Naive thymus-derived CD8-positive, alpha-beta T cell (primary cell): ENCODE results near the gene SPARCL1. TPM values are rescaled to one million over a fixed set of nuclear protein-coding genes. Genes with fewer than 3 reads are reported as not detected.
"Not testable (repeated sequence)": the region's sequence is repeated elsewhere in the genome, so short reads cannot be mapped to it uniquely, and the experiment has no call there.

ENCODE experiments used
- ATAC-seq, 2 donors: fragments of 150-1000 bp; cut with Tn5 transposase in 1 of 2; sonication (Bioruptor Pico), chemical (Tn5 transposase) in 1 of 2; 1 replicate in 1 of 2; 2 replicates in 1 of 2; pipeline ENCODE4 v1.10.0; 2021; ENCODE audit warnings: mild to moderate bottlenecking in 2 of 2, moderate library complexity in 2 of 2
- POLR2A ChIA-PET: fragments of 350-600 bp; sonication (Branson Sonifier 250); formaldehyde crosslinking; loops from one replicate; lab custom pipeline; 2021; ENCODE audit warnings: antibody characterized with exemption; lab: Charles Lee
- DNase-seq, 10 donors: peaks; one replicate each; pipeline versions ENCODE4 v3.0.0 to v3.0.0-alpha.2; 2020 to 2022
- H3K27ac Mint-ChIP-seq, 10 donors: one replicate each; pipeline ENCODE4 v1.8.0; 2020 to 2022; ENCODE audit warnings: mild to moderate bottlenecking in 10 of 10, mixed read lengths in 10 of 10, moderate library complexity in 4 of 10, inconsistent platforms in 1 of 10
- H3K27me3 Mint-ChIP-seq, 5 donors: one replicate each; pipeline ENCODE4 v1.8.0; 2021 to 2022; ENCODE audit warnings: mixed read lengths in 5 of 5
- H3K36me3 Mint-ChIP-seq, 3 donors: one replicate each; pipeline ENCODE4 v1.8.0; 2020 to 2022; ENCODE audit warnings: mixed read lengths in 3 of 3, mild to moderate bottlenecking in 2 of 3, inconsistent platforms in 1 of 3
- H3K4me1 Mint-ChIP-seq, 4 donors: one replicate each; pipeline ENCODE4 v1.8.0; 2021 to 2022; ENCODE audit warnings: mixed read lengths in 4 of 4
- H3K4me3 Mint-ChIP-seq, 10 donors: one replicate each; pipeline ENCODE4 v1.8.0; 2020 to 2022; ENCODE audit warnings: mild to moderate bottlenecking in 10 of 10, mixed read lengths in 10 of 10, moderate library complexity in 6 of 10, inconsistent platforms in 1 of 10
- H3K9me3 Mint-ChIP-seq, 9 donors: one replicate each; pipeline ENCODE4 v1.8.0; 2020 to 2022; ENCODE audit warnings: mixed read lengths in 9 of 9, mild to moderate bottlenecking in 3 of 9, inconsistent platforms in 1 of 9, moderate library complexity in 1 of 9
- polyA plus RNA-seq, 3 donors: library from polyadenylated mRNA; unstranded; fragments of 300-500 nt; fragmentation: Illumina TruSeq; gene quantifications; one replicate each; pipeline ENCODE4 v1.2.3, GENCODE V29; 2021
- total RNA-seq, 8 experiments: library from RNA in 2 of 8; stranded (reverse) in 2 of 8; gene quantifications; one replicate each; pipeline ENCODE4 v1.2.3 and lab custom pipeline; 2021 to 2026

The SPARCL1 gene
- total and polyA plus RNA-seq, 5 experiments from 2014 or later = not detected

DNA sequence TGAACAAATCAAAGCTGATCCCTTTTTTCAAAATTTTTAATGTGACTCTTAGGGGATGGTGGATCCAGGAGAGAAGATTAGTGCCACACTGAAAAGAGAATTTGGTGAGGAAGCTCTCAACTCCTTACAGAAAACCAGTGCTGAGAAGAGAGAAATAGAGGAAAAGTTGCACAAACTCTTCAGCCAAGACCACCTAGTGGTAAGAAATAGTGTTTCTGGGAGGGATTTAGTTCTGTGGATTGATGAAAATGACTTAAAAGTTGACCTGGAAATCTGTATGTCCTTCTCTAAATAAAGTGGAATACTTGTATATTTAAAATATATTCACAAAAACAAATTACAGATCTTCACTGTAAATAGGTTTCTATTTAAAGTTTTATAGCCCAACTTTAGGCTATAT lies 77.6 kb downstream of the SPARCL1 start:
- POLR2A ChIA-PET = no interaction called here
- peaks cover 0 to 79% (median 7%) of the 10 kb centered on the region in 3 donors for H3K36me3 Mint-ChIP-seq
- H3K9me3 Mint-ChIP-seq = no peaks in the 10 kb centered on the region
- no peak for ATAC-seq
- H3K4me3 Mint-ChIP-seq = no peak overlapping the region
- no peak overlapping the region for H3K27ac Mint-ChIP-seq
- no peaks in the 10 kb centered on the region for H3K27me3 Mint-ChIP-seq
- DNase-seq = no peak
- peaks cover 0 to 2% (median 0%) of the 10 kb centered on the region in 4 donors for H3K4me1 Mint-ChIP-seq

DNA sequence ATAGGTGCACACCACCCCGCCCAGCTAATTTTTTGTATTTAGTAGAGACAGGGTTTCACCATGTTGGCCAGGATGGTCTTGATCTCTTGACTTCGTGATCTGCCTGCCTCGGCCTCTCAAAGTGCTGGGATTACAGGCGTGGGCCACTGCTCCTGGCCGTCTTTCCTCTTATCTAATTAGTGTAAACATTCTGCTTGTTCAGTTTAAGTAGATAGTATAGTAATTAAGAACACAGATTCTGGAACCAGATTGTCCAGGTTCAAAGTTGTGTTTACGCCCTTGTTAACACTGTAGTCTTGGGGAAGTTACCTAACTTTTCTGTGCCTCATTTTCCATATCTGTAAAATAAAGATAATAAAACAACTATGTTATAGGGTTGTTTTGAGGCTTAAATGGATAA lies 82.8 kb downstream of the SPARCL1 start:
- H3K9me3 Mint-ChIP-seq, H3K4me1 Mint-ChIP-seq, POLR2A ChIA-PET, ATAC-seq, H3K4me3 Mint-ChIP-seq, DNase-seq, H3K27me3 Mint-ChIP-seq: not testable (repeated sequence)
- Mint-ChIP-seq H3K27ac (peak overlapping the region in 1 of 10 donors; percentile 79), H3K36me3 (peaks cover 0 to 69% (median 14%) of the 10 kb centered on the region in 3 donors)

DNA sequence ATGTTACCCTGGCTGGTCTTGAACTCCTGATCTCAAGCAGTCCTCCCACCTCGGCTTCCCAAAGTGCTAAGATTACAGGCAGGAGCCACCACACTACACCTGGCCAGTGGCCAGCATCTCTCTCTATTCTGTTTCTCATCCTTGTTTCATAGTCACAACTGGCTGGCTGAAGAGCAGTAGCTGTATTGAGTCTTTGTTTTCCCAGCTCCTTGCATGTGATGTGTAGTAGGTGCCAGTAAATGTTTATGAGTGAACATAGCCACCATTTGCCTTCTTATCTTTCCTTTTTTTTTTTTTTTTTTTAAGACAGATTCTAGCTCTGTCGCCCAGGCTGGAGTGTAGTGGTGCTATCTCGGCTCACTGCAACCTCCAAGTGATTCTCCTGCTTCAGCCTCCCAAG lies 83.2 kb downstream of the SPARCL1 start:
- POLR2A ChIA-PET = no interaction called here
- Mint-ChIP-seq H3K4me3 (no peak overlapping the region), H3K27me3 (no peaks in the 10 kb centered on the region), H3K36me3 (peaks cover 0 to 68% (median 14%) of the 10 kb centered on the region in 3 donors), H3K27ac (peak overlapping the region in 5 of 10 donors; percentile 1 to 84 (median 68)), H3K4me1 (peaks cover 0 to 5% (median 1%) of the 10 kb centered on the region in 4 donors), H3K9me3 (no peaks in the 10 kb centered on the region)
- DNase-seq = no peak
- ATAC-seq = no peak

DNA sequence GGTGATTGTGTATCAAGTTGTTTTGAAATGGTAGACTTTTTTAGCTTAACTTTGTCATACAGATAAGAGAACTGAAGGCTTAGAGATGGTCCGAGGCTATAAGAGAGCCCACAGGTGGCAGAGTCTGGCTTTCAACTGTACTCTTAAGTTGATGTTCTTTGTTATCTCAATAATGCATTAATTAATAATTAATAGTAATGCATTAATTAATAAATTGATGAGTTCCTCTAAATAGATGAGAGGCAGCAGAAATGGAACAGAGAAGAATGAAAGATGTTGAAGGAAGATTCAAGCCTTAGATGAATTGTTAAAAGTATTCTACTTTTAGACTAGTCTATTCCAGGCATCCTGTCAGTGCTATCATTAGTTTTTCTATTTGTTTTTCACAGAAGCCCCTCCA lies 84.4 kb downstream of the SPARCL1 start:
- no peak overlapping the region for H3K27ac Mint-ChIP-seq
- no peaks in the 10 kb centered on the region for H3K9me3 Mint-ChIP-seq
- H3K36me3 Mint-ChIP-seq = peaks cover 0 to 67% (median 14%) of the 10 kb centered on the region in 3 donors
- DNase-seq (no peak), ATAC-seq (no peak)
- POLR2A ChIA-PET = no interaction called here
- H3K4me3 Mint-ChIP-seq = no peak overlapping the region
- no peaks in the 10 kb centered on the region for H3K27me3 Mint-ChIP-seq
- peaks cover 0 to 7% (median 1%) of the 10 kb centered on the region in 4 donors for H3K4me1 Mint-ChIP-seq

DNA sequence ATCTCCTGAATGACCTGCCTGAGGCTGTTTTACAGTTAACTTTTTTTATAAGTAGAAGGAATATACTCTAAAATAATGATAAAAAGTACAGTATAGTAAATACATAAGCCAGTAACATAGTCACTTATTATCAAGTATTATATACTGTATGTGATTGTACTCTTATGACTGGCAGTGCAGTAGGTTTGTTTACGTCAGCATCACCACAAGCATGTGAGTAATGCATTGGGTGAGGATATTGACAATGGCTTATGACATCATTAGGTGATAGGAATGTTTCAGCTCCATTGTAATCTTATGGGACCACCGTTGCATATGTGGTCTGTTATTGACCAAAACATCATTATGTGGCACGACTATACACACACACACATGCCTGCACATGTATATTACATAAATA lies 86.3 kb downstream of the SPARCL1 start:
- ATAC-seq (no peak), DNase-seq (no peak)
- Mint-ChIP-seq H3K4me3 (no peak overlapping the region), H3K9me3 (no peaks in the 10 kb centered on the region), H3K36me3 (peaks cover 5 to 74% (median 17%) of the 10 kb centered on the region in 3 donors), H3K27ac (peak overlapping the region in 1 of 10 donors; percentile 4), H3K27me3 (no peaks in the 10 kb centered on the region), H3K4me1 (peaks cover 0 to 7% (median 1%) of the 10 kb centered on the region in 4 donors)
- POLR2A ChIA-PET = interaction anchor here (0.6 kb wide), 1 partner anchor 21 kb away, joined by 3 read pairs; the partner anchor contains the start of gene NUDT9

DNA sequence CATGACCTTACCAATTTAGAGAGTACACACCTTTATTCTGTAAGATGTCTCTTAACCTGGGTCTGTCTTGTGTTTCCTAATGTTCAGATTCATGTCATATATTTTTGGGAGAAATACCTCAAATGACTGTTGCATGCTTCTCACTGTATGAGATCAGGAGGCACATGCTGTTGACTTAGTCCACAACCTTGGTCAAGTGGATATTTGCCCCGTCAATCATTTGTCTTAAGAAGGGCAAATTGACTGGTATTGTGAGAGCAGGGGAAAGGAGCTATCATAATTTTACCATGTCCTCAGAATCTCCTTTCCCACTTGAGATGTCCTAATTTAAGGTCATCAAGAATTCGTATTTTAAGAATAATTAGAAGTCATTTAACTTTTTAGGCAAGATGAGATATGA lies 95.8 kb downstream of the SPARCL1 start:
- Mint-ChIP-seq H3K27me3 (no peaks in the 10 kb centered on the region), H3K27ac (peak overlapping the region in 3 of 10 donors; percentile 2 to 34 (median 5)), H3K4me3 (no peak overlapping the region), H3K9me3 (no peaks in the 10 kb centered on the region), H3K4me1 (peaks cover 14 to 43% (median 41%) of the 10 kb centered on the region in 4 donors), H3K36me3 (peaks cover 4 to 41% (median 9%) of the 10 kb centered on the region in 3 donors)
- no peak for DNase-seq
- POLR2A ChIA-PET = interaction anchor here (1.2 kb wide), 1 partner anchor 9 kb away, joined by 3 read pairs; no protein-coding TSS in a partner anchor
- no peak for ATAC-seq

DNA sequence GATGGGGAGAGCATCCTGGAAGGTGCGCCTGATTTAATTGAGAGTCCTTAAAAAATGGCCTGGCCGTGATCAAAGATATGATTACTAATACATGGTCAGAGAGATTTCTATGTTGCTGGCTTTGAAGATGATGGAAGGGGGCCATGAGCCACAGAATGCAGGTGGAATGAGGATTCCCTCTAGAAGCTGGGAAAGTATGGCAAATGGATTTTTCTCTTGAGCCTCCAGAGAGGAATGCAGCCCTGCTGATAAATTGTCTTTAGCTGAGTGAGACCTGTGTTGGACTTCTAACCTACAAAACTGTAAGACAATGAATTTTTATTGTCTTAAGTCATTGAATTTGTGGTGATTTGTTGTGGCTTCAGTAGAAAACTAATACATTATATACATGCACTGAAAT lies 99.1 kb downstream of the SPARCL1 start:
- ATAC-seq (no peak), DNase-seq (no peak)
- Mint-ChIP-seq H3K9me3 (no peaks in the 10 kb centered on the region), H3K27ac (peak overlapping the region in 3 of 10 donors; percentile 33 to 45 (median 37)), H3K27me3 (no peaks in the 10 kb centered on the region), H3K4me3 (no peak overlapping the region), H3K4me1 (peaks cover 14 to 63% (median 54%) of the 10 kb centered on the region in 4 donors), H3K36me3 (peaks cover 0 to 17% (median 2%) of the 10 kb centered on the region in 3 donors)
- POLR2A ChIA-PET = no interaction called here

DNA sequence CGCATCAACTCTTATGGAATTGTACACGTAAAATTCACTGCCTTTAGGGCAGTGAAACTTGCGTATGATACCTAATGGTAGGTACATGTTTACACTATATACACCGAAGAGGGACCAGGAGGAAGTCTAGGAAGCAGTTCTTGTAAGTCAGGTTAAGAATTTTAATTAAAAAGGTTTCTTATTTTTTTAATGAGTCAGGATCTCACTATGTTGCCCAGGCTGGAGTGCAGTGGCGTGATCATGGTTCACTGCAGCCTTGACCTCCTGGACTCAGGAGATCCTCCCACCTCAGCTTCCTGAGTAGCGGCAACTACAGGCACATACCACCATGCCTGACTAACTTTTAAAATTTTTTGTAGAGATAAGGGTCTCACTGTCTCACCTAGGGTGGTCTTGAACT lies 100.2 kb downstream of the SPARCL1 start:
- no peaks in the 10 kb centered on the region for H3K27me3 Mint-ChIP-seq
- ATAC-seq (no peak), DNase-seq (no peak)
- peaks cover 17 to 72% (median 62%) of the 10 kb centered on the region in 4 donors for H3K4me1 Mint-ChIP-seq
- no peaks in the 10 kb centered on the region for H3K9me3 Mint-ChIP-seq
- H3K36me3 Mint-ChIP-seq = peaks cover 0 to 14% (median 2%) of the 10 kb centered on the region in 3 donors
- H3K27ac Mint-ChIP-seq = no peak overlapping the region
- no peak overlapping the region for H3K4me3 Mint-ChIP-seq
- POLR2A ChIA-PET = interaction anchor here (0.6 kb wide), 2 partner anchors 38 to 48 kb away, joined by 3 to 5 read pairs; no protein-coding TSS in a partner anchor

DNA sequence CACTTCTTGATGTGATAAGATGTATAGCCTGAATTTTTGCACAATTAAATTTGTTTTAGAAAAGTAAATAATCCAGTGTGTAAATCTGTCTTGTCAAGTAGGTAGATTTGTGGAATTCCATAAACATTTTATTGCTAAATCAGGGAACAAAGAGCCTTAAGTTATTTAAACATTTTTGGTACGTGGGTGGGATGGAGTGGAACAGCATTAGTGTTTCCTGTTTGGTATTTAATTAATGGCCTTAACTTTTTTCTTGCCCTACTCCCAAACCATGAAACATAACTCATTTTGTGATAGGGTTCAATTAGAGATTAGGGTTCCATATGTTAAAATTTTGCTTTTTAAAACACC lies 101.7 kb downstream of the SPARCL1 start:
- ATAC-seq (no peak), DNase-seq (no peak)
- Mint-ChIP-seq H3K27ac (peak overlapping the region in 1 of 10 donors; percentile 35), H3K9me3 (no peaks in the 10 kb centered on the region), H3K4me3 (peak overlapping the region in 1 of 10 donors; percentile 29), H3K4me1 (peaks cover 13 to 71% (median 61%) of the 10 kb centered on the region in 4 donors), H3K27me3 (peaks cover 0 to 2% (median 0%) of the 10 kb centered on the region in 5 donors), H3K36me3 (peaks cover 0 to 8% (median 2%) of the 10 kb centered on the region in 3 donors)
- POLR2A ChIA-PET = no interaction called here

DNA sequence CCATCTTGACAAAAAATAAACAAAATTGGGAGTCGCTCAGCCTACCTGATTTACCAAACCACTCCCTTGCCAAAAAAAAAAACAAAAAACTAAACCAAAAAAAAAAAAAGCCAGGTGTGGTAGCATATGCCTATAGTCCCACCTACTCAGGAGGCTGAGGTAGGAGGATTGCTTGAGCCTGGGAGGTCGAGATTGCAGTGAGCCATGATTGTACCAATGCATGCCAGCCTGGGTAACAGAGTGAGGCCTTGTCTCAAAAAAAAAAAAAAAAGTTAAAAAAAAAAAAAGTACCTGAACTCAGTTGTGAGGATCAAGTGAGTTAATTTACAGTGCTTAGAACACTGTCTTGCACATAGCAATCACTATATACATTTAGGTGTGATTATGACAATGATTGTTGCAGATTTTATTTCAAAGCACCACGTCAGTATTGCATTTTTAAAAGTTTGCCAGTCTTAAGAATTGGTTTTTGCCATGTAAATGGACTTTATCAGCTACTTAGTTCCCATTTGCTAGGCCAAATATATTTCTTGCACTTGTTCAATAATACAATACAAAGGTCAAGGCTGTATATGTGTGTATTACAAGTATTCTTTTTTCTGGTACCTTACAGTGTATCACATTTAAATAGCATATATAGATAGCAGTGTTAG lies 102.2 kb downstream of the SPARCL1 start:
- ATAC-seq = no peak
- H3K27ac Mint-ChIP-seq = no peak overlapping the region
- peaks cover 11 to 70% (median 60%) of the 10 kb centered on the region in 4 donors for H3K4me1 Mint-ChIP-seq
- POLR2A ChIA-PET = no interaction called here
- peaks cover 0 to 5% (median 2%) of the 10 kb centered on the region in 3 donors for H3K36me3 Mint-ChIP-seq
- H3K4me3 Mint-ChIP-seq = peak overlapping the region in 1 of 10 donors; percentile 29
- peaks cover 0 to 2% (median 0%) of the 10 kb centered on the region in 5 donors for H3K27me3 Mint-ChIP-seq
- H3K9me3 Mint-ChIP-seq = no peaks in the 10 kb centered on the region
- DNase-seq = no peak

DNA sequence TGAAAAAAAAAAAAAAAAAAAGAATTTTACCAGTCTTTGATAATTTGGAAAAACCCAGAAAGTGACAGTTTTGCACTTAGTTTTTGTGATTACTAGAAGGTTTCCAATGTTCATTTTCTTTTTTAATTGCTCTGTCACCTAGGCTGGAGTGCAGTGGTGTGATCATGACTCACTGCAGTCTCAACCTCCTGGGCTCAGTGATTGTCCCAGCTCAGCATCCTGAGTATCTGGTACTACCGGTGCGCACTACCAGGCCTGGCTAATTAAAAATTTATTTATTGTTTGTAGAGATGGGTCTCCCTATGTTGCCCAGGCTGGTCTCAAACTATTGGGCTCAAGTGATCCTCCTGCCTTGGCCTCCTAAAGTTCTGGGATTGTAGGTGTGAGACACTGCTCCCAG lies 103.5 kb downstream of the SPARCL1 start:
- Mint-ChIP-seq H3K4me3 (peak overlapping the region in 2 of 10 donors; percentile 10 to 20), H3K9me3 (no peaks in the 10 kb centered on the region), H3K4me1 (peaks cover 11 to 68% (median 63%) of the 10 kb centered on the region in 4 donors), H3K27me3 (peaks cover 0 to 2% (median 0%) of the 10 kb centered on the region in 5 donors), H3K36me3 (peaks cover 0 to 5% (median 2%) of the 10 kb centered on the region in 3 donors), H3K27ac (peak overlapping the region in 2 of 10 donors; percentile 4 to 44)
- POLR2A ChIA-PET = interaction anchor here (0.6 kb wide), 1 partner anchor 32 kb away, joined by 3 read pairs; no protein-coding TSS in a partner anchor
- no peak for DNase-seq
- ATAC-seq = no peak

DNA sequence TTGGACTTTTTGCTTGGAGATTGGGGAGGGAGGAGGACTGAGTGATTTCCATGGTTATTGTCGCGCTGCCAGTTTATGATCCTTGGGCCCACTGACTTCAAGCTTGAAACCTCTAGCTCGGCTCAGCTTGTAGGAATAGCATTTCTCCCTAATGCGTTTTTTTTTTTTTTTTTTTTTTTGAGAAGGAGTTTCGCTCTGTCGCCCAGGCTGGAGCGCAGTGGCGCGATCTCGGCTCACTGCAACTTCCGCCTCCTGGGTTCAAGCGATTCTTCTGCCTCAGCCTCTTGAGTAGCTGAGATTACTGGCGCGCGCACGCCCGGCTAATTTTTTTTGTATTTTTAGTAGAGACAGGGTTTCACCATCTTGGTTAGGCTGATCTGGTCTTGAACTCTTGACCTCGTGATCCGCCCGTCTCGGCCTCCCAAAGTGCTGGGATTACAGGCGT lies 105.1 kb downstream of the SPARCL1 start:
- Mint-ChIP-seq H3K4me3 (peak overlapping the region; percentile 63 to 99 (median 84)), H3K27ac (peak overlapping the region in 6 of 10 donors; percentile 45 to 100 (median 71)), H3K4me1 (peaks cover 8 to 59% (median 49%) of the 10 kb centered on the region in 4 donors)
- POLR2A ChIA-PET = interaction anchor here (0.7 to 3.6 kb wide), 3 partner anchors 10 to 1168 kb away, joined by 3 to 60 read pairs (median 6); partner anchors contain the start of genes HERC3 and HSD17B11
- not testable (repeated sequence) for H3K36me3 Mint-ChIP-seq, H3K9me3 Mint-ChIP-seq, H3K27me3 Mint-ChIP-seq, DNase-seq, ATAC-seq
